Measurements from ENCODE around the gene GRB14.

GRB14 gene

DNA sequence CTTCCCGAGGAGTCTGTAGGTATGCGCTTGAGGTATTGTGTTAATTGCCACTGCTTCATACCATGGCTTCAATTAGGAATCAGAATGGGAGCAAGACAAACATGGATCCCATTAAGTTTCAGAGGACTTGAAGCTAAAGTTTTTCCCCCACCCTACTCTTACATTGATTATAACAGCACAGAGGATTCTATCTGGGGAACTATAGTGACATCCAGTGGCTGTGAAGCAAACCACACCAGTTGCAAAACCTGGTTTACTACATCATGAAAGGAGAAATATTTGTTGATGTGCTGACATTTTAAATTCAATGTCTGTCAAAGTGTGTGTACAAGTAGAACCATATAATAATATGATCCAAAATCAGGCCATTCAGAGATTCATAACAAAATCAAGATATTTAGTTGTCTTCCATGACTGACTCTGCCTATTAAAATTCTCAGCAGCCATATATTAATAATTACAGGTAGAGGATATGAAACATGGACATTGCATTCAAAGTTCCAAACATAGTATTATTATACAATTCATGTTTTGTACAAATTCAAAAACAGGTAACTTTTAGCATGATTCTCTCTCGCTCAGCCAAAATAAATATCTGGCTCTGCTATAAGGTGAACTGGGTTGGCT is 82.9 kb downstream of the GRB14 start:
- CTCF ChIA-PET: interaction anchor here (0.8 to 1.7 kb wide), 6 partner anchors 11 to 1370 kb away, joined by 3 to 5 read pairs (median 3); no protein-coding TSS in a partner anchor
- POLR2A ChIA-PET: no interaction called here
- TF ChIP-seq, protein P1, sequence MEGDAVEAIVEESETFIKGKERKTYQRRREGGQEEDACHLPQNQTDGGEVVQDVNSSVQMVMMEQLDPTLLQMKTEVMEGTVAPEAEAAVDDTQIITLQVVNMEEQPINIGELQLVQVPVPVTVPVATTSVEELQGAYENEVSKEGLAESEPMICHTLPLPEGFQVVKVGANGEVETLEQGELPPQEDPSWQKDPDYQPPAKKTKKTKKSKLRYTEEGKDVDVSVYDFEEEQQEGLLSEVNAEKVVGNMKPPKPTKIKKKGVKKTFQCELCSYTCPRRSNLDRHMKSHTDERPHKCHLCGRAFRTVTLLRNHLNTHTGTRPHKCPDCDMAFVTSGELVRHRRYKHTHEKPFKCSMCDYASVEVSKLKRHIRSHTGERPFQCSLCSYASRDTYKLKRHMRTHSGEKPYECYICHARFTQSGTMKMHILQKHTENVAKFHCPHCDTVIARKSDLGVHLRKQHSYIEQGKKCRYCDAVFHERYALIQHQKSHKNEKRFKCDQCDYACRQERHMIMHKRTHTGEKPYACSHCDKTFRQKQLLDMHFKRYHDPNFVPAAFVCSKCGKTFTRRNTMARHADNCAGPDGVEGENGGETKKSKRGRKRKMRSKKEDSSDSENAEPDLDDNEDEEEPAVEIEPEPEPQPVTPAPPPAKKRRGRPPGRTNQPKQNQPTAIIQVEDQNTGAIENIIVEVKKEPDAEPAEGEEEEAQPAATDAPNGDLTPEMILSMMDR (IDR thresholded peaks at IDR 0.05; ENCODE audit: control extremely low read depth, extremely low read depth, low read depth, missing control alignments): peak; percentile 45
- DNase-seq (ENCODE audit: extremely low spot score): peak; percentile 27

- DNase-seq (ENCODE audit: extremely low spot score): no peak
- TF ChIP-seq, protein P1 (IDR thresholded peaks at IDR 0.05; ENCODE audit: control extremely low read depth, extremely low read depth, low read depth, missing control alignments): no peak
- ChIA-PET CTCF (interaction anchor here (0.8 to 1.6 kb wide), 2 partner anchors 9 to 24 kb away, joined by 4 to 5 read pairs; no protein-coding TSS in a partner anchor), POLR2A (no interaction called here)
These were observed 85.8 kb downstream of the GRB14 start for GRCh38 chr2:164535280-164536025.

DNA sequence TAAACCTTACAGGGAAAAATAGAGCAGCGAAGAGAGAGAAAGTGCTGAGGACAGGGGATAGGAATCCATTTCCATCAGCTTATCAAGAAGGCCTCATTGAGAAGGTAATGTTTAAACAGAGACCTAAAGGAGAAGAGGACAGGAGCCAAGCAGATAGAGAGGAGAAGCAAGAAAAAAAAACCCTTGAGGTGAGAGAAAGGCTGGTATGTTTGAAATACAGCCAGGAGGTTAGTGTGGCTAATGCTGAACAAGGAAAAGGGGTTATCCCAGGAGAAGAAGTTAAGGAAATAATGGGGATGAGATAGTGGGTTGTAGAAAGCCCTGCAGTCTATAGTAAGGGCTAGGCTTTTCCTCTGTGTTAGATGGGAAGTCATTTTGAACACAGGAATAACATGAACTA is 90.8 kb downstream of the GRB14 start:
- TF ChIP-seq, protein P1 (IDR thresholded peaks at IDR 0.05; ENCODE audit: control extremely low read depth, extremely low read depth, low read depth, missing control alignments): no peak
- ChIA-PET CTCF (no interaction called here), POLR2A (no interaction called here)

DNA sequence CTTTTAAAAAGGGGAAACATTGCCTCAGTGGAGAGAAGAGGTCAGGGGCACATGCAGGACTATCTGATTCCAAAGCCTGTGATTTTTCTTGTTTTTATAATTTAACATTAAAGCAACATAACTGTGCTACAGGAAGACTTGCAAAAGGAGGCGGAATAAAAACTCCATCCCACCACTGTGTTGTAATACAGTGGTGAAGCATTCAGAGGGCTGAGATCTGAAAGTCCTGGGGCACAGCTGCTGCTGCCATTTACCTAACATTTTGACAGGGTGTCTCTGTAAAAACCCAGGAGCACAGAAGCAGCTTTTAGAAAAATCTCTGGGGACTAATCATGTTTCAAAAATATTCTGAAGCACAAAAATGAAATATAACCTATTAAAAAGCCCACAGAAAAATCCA is 97.6 kb downstream of the GRB14 start:
- DNase-seq (ENCODE audit: extremely low spot score): no peak
- ChIA-PET POLR2A (no interaction called here), CTCF (interaction anchor here (0.8 kb wide), 1 partner anchor 9 kb away, joined by 3 read pairs; no protein-coding TSS in a partner anchor)
- TF ChIP-seq, protein P1 (IDR thresholded peaks at IDR 0.05; ENCODE audit: control extremely low read depth, extremely low read depth, low read depth, missing control alignments): no peak

More for the DNA sequence above, 90.8 kb downstream of the GRB14 start:
- no peak for DNase-seq (ENCODE audit: extremely low spot score)

- DNase-seq (ENCODE audit: extremely low spot score): no peak
- POLR2A ChIA-PET: no interaction called here
- TF ChIP-seq, protein P1 (IDR thresholded peaks at IDR 0.05; ENCODE audit: control extremely low read depth, extremely low read depth, low read depth, missing control alignments): no peak
- CTCF ChIA-PET: no interaction called here
These were observed 98.3 kb downstream of the GRB14 start for GRCh38 chr2:164523009-164523408.

GRCh38 chr2:164522561-164522981 is 98.7 kb downstream of the GRB14 start:
- TF ChIP-seq, protein P1 (IDR thresholded peaks at IDR 0.05; ENCODE audit: control extremely low read depth, extremely low read depth, low read depth, missing control alignments): no peak
- CTCF ChIA-PET: no interaction called here
- no peak for DNase-seq (ENCODE audit: extremely low spot score)
- POLR2A ChIA-PET: no interaction called here
